Measurements from ENCODE around the gene SORCS3.

GRCh38 chr10:105140600-105140999 is 499.5 kb downstream of the SORCS3 start:
- TF ChIP-seq CTCF (IDR thresholded peaks at IDR 0.05) = no peak
- TF ChIP-seq EZH2 (IDR thresholded peaks at IDR 0.05; ENCODE audit: borderline replicate concordance, insufficient read depth, low read depth, low read length, poor library complexity, severe bottlenecking) = no peak

Data from B cell (primary cell).